Right lobe of liver (tissue), 6 donors: ENCODE data around the gene MXI1. TPM values are rescaled to one million over a fixed set of nuclear protein-coding genes. Genes with fewer than 3 reads are reported as not detected.

Experiments used
- ATAC-seq, 4 donors: fragments of 200-7000 bp; cut with Tn5 transposase; one replicate each; pipeline ENCODE4 v1.9.1; 2020; ENCODE audit warnings: mild to moderate bottlenecking in 4 of 4, moderate library complexity in 4 of 4
- DNase-seq, 3 donors: peaks; one replicate each; pipeline ENCODE4 v3.0.0-alpha.2; 2020
- H3K27ac ChIP-seq, 3 donors: fragments of 200-600 bp; one replicate each; pipeline ENCODE4 v1.8.0; 2022
- H3K27me3 ChIP-seq, 2 donors: fragments of 200-600 bp; one replicate each; pipeline ENCODE4 v1.8.0; 2022
- H3K36me3 ChIP-seq, 4 donors: fragments of 200-600 bp; sonication (generic) in 1 of 4; one replicate each; pipeline versions ENCODE4 v1.5.1 to v1.8.0; 2017 to 2022; ENCODE audit warnings: control low read depth in 1 of 4
- H3K4me1 ChIP-seq, 4 donors: fragments of 200-600 bp; sonication (generic) in 1 of 4; one replicate each; pipeline versions ENCODE4 v1.5.1 to v1.8.0; 2017 to 2022; ENCODE audit warnings: control low read depth in 1 of 4
- H3K4me3 ChIP-seq, 3 donors: fragments of 200-600 bp; one replicate each; pipeline ENCODE4 v1.8.0; 2022
- H3K9me3 ChIP-seq, 4 donors: fragments of 200-600 bp; sonication (generic) in 1 of 4; one replicate each; pipeline versions ENCODE4 v1.5.1 to v1.8.0; 2017 to 2022; ENCODE audit warnings: control low read depth in 1 of 4
- CTCF ChIP-seq, 4 donors: fragments of 200-600 bp in 3 of 4; fragments of 450-650 bp in 1 of 4; IDR thresholded peaks; one replicate each; pipeline versions ENCODE4 v1.5.1 to v1.8.0; 2016 to 2022; ENCODE audit warnings: antibody characterized with exemption in 4 of 4, mild to moderate bottlenecking in 2 of 4
- POLR2A ChIP-seq: fragments of 450-650 bp; IDR thresholded peaks from one replicate; pipeline ENCODE4 v1.6.1; 2017; ENCODE audit warnings: antibody characterized with exemption, mild to moderate bottlenecking
- WGBS: methylation state at CpG from one replicate; pipeline ENCODE4 v1.1.6; 2018; ENCODE audit warnings: low coverage, low lambda C conversion rate; ENCODE audit not compliant: insufficient coverage; ENCODE audit errors: missing lambda C conversion rate; 5-methylcytosine and 5-hydroxymethylcytosine counted together
- intact Hi-C, 2 donors: fragments of 100-400 bp; cut with DNase I; formaldehyde crosslinking; loops; one replicate each; pipeline versions ENCODE4 v1.11.2 to v1.14.1; 2022
- total RNA-seq, 6 experiments: library from RNA; depleted of rRNA in 2 of 6; stranded (reverse); fragments of >200 nt in 2 of 6; fragmentation: NEBNext Ultra II Directional in 3 of 6; extraction: Animal tissue kit (Norgen Biotek cat#: 25700) in 3 of 6; gene quantifications; one replicate each; pipeline versions ENCODE4 v1.1.0 to v1.2.4, GENCODE V29; 2016 to 2023
- donor health status: DM: no; HTN: yes; CAD: no.
- donor health status: DM: no; HTN: no; CAD: no.
- donor health status: DM: no; HTN: no; CAD: no.
- donor health status: DM: no; HTN: yes; CAD: no.
- donor health status: DM: no; HTN: yes; CAD: no.

MXI1 gene
- total RNA-seq, 6 experiments from 2014 or later = 17.1 to 32.6 (median 26.5) TPM

DNA sequence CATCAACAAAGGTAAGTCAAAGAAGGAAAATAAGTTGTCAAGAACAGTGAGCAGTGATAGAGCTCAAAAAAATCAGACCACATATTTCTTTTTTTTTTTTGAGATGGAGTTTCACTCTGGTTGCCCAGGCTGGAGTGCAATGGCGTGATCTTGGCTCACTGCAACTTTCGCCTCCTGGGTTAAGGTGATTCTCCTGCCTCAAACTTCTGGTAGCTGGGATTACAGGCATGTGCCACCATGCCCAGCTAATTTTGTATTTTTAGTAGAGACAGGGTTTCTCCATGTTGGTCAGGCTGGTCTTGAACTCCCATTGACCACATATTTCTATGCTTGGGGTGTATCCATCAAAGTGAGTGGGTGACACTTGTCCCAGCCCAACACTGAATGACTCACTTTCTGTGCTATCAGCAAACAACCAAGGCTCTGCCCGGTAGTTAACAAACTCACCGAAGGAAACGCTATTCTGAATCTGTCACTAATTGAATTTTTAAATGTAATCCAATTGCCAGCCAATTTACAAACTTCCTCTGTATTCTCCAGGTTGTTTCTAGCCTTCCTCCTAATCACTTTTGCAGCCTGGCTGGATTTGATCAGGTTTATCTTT is 116.9 kb downstream of the MXI1 start:
- Histone ChIP-seq H3K27me3 (no peaks in the 10 kb centered on the region), H3K4me3 (no peak overlapping the region), H3K27ac (no peak overlapping the region), H3K4me1 (no peaks in the 10 kb centered on the region), H3K36me3 (no peaks in the 10 kb centered on the region), H3K9me3 (no peaks in the 10 kb centered on the region)
- intact Hi-C loops = no loop called here
- WGBS = 61% methylated on average over 5 of the region's 5 CpGs
- no peak for TF ChIP-seq POLR2A
- no peak for TF ChIP-seq CTCF (IDR thresholded peaks at IDR 0.05)
- DNase-seq (no peak), ATAC-seq (peak in 1 of 4 donors; percentile 25)

- WGBS = 34% methylated on average over 3 of the region's 3 CpGs
- no peak for TF ChIP-seq POLR2A
- no peak for TF ChIP-seq CTCF (IDR thresholded peaks at IDR 0.05)
- no peaks in the 10 kb centered on the region for H3K36me3 ChIP-seq
- intact Hi-C loops = no loop called here
- H3K27me3 ChIP-seq = no peaks in the 10 kb centered on the region
- no peak overlapping the region for H3K4me3 ChIP-seq
- H3K4me1 ChIP-seq = no peaks in the 10 kb centered on the region
- ATAC-seq = no peak
- H3K27ac ChIP-seq = no peak overlapping the region
- no peak for DNase-seq
- H3K9me3 ChIP-seq = no peaks in the 10 kb centered on the region
Observed at GRCh38 chr10:110324805-110325280, 117.4 kb downstream of the MXI1 start.

GRCh38 chr10:110326351-110327032 is 119.1 kb downstream of the MXI1 start:
- TF ChIP-seq POLR2A (no peak), CTCF (IDR thresholded peaks at IDR 0.05) (no peak)
- Histone ChIP-seq H3K4me3 (no peak overlapping the region), H3K27ac (no peak overlapping the region), H3K27me3 (no peaks in the 10 kb centered on the region), H3K4me1 (no peaks in the 10 kb centered on the region), H3K36me3 (no peaks in the 10 kb centered on the region), H3K9me3 (no peaks in the 10 kb centered on the region)
- intact Hi-C loops = no loop called here
- DNase-seq (no peak), ATAC-seq (no peak)
- WGBS = 60% methylated on average over 4 of the region's 4 CpGs

- Histone ChIP-seq H3K27me3 (no peaks in the 10 kb centered on the region), H3K9me3 (no peaks in the 10 kb centered on the region), H3K27ac (no peak overlapping the region), H3K4me3 (no peak overlapping the region), H3K4me1 (no peaks in the 10 kb centered on the region), H3K36me3 (no peaks in the 10 kb centered on the region)
- DNase-seq (no peak), ATAC-seq (no peak)
- WGBS = 74% methylated on average over 5 of the region's 5 CpGs
- intact Hi-C loops = no loop called here
- TF ChIP-seq CTCF (IDR thresholded peaks at IDR 0.05) = no peak
- TF ChIP-seq POLR2A = no peak
Observed at GRCh38 chr10:110327262-110327914, 120.0 kb downstream of the MXI1 start.
